HepG2 (cell line): Measurements from ENCODE around the gene ZXDC. TPM values are rescaled to one million over a fixed set of nuclear protein-coding genes. Genes with fewer than 3 reads are reported as not detected.

Experiments used
- ATF6 ChIP-seq: sonication (generic); formaldehyde crosslinking; conservative IDR thresholded peaks from 2 replicates; pipeline ENCODE4 v1.4.0; 2020; ENCODE audit warnings: missing genetic modification reagents
- BCL6 ChIP-seq: IDR thresholded peaks from 2 replicates; pipeline ENCODE4 v1.6.1; 2016; ENCODE audit warnings: missing genetic modification reagents, missing compliant biosample characterization
- CERS6 ChIP-seq: sonication (generic); formaldehyde crosslinking; IDR thresholded peaks from 2 replicates; pipeline ENCODE4 v1.5.0; 2020; ENCODE audit warnings: missing genetic modification reagents
- CREM ChIP-seq, 2 experiments: sonication (generic) in 1 of 2; formaldehyde crosslinking in 1 of 2; IDR thresholded peaks; 2 replicates each; pipeline versions ENCODE4 v1.4.0 to v1.6.1; 2016 to 2020; ENCODE audit warnings: antibody characterized with exemption in 1 of 2, mild to moderate bottlenecking in 1 of 2, missing genetic modification reagents in 1 of 2
- DMAP1 ChIP-seq: IDR thresholded peaks from 2 replicates; pipeline ENCODE4 v1.6.1; 2016
- DRAP1 ChIP-seq: IDR thresholded peaks from 2 replicates; pipeline ENCODE4 v1.6.1; 2016; ENCODE audit warnings: missing genetic modification reagents, missing compliant biosample characterization
- ELF1 ChIP-seq: sonication (generic); formaldehyde crosslinking; IDR thresholded peaks from 2 replicates; pipeline ENCODE4 v1.4.0; 2020; ENCODE audit warnings: missing genetic modification reagents
- ELF4 ChIP-seq: sonication (generic); formaldehyde crosslinking; IDR thresholded peaks from 2 replicates; pipeline ENCODE4 v1.5.0; 2020; ENCODE audit warnings: missing genetic modification reagents, mild to moderate bottlenecking, moderate library complexity, borderline replicate concordance
- HNRNPUL1 ChIP-seq: fragments of 200-400 bp; formaldehyde crosslinking; IDR thresholded peaks from 2 replicates; pipeline ENCODE4 v1.6.1; 2017; ENCODE audit warnings: low read depth, mild to moderate bottlenecking, low read length, moderate library complexity
- IRF9 ChIP-seq: sonication (generic); formaldehyde crosslinking; IDR thresholded peaks from 2 replicates; pipeline ENCODE4 v1.8.0; 2022; ENCODE audit warnings: missing genetic modification reagents, mild to moderate bottlenecking, borderline replicate concordance
- MIER2 ChIP-seq: IDR thresholded peaks from 2 replicates; pipeline ENCODE4 v1.6.1; 2016; ENCODE audit warnings: missing biosample characterization, missing genetic modification reagents
- MTERF4 ChIP-seq: sonication (generic); formaldehyde crosslinking; IDR thresholded peaks from 2 replicates; pipeline ENCODE4 v1.8.0; 2023; ENCODE audit warnings: mild to moderate bottlenecking, missing genetic modification reagents
- NFYC ChIP-seq: IDR thresholded peaks from 2 replicates; pipeline ENCODE4 v1.6.1; 2016; ENCODE audit warnings: missing genetic modification reagents, missing compliant biosample characterization
- NR2C2 ChIP-seq: sonication (generic); formaldehyde crosslinking; IDR thresholded peaks from 2 replicates; pipeline ENCODE4 v1.4.0; 2020; ENCODE audit warnings: missing genetic modification reagents, mild to moderate bottlenecking, moderate library complexity, borderline replicate concordance
- PAF1 ChIP-seq: IDR thresholded peaks from 2 replicates; pipeline ENCODE4 v1.6.1; 2016; ENCODE audit warnings: missing genetic modification reagents, missing compliant biosample characterization
- PHF5A ChIP-seq: IDR thresholded peaks from one replicate; pipeline ENCODE4 v1.6.1; 2018; ENCODE audit warnings: low read depth, missing genetic modification reagents; ENCODE audit not compliant: unreplicated experiment
- STAT6 ChIP-seq: sonication (generic); formaldehyde crosslinking; IDR thresholded peaks from 2 replicates; pipeline ENCODE4 v1.4.0; 2020; ENCODE audit warnings: missing genetic modification reagents, mild to moderate bottlenecking, borderline replicate concordance
- TAF1 ChIP-seq: sonication (generic); formaldehyde crosslinking; IDR thresholded peaks from 2 replicates; pipeline ENCODE4 v1.4.0; 2020; ENCODE audit warnings: missing genetic modification reagents
- ZNF24 ChIP-seq: fragments of 450-650 bp; IDR thresholded peaks from 2 replicates; pipeline ENCODE4 v1.6.1; 2017; ENCODE audit warnings: antibody characterized with exemption, mild to moderate bottlenecking
- ZNF678 ChIP-seq: sonication (generic); formaldehyde crosslinking; IDR thresholded peaks from 2 replicates; pipeline ENCODE4 v1.4.0; 2020; ENCODE audit warnings: mild to moderate bottlenecking, missing genetic modification reagents
- polyA plus RNA-seq, 8 experiments: library from polyadenylated mRNA; depleted of rRNA in 3 of 8; stranded (reverse) in 7 of 8; unstranded in 1 of 8; fragments of >200 nt; fragmentation: Illumina TruSeq in 4 of 8; extraction: Trizol in 4 of 8; gene quantifications; 2 replicates each; pipeline versions ENCODE4 v1.2.1 to v1.2.3, GENCODE V29; 2011 to 2016; ENCODE audit warnings: low read depth in 4 of 8, missing spikeins in 1 of 8, mixed read lengths in 1 of 8; ENCODE audit not compliant: insufficient read depth in 1 of 8
- total RNA-seq, 5 experiments: library from RNA; depleted of rRNA; stranded (reverse); fragments of >200 nt; fragmentation: Illumina TruSeq; extraction: Trizol; gene quantifications; 2 replicates each; pipeline ENCODE4 v1.2.3, GENCODE V29; 2016; ENCODE audit warnings: low read depth in 1 of 5

Gene ZXDC
- total and polyA plus RNA-seq, 2 of the 13 experiments (the other 11 are each of a cell fraction or from before 2014, with no cell fraction given), result 17.6 to 21.2 TPM

- TF ChIP-seq MIER2 (CRISPR knock-in tag) (peak; percentile 13; the same call in 1 of the 2 replicates), STAT6 (CRISPR knock-in tag) (no peak), PAF1 (CRISPR knock-in tag) (no peak), NR2C2 (peak; percentile 35; the same call in 1 of the 2 replicates), ZNF678 (CRISPR knock-in tag) (no peak), CREM (IDR thresholded peaks at IDR 0.05) (0 out of 2 replicates have a peak, but pooled peaks have one; percentile 49), CREM (CRISPR knock-in tag; IDR thresholded peaks at IDR 0.05) (no peak), DMAP1 (CRISPR knock-in tag) (0 out of 2 replicates have a peak, but pooled peaks have one; percentile 39), ZNF24 (no peak), CERS6 (no peak), ELF4 (CRISPR knock-in tag) (peak; percentile 59; the same call in 1 of the 2 replicates), NFYC (CRISPR knock-in tag) (peak; percentile 80), BCL6 (peak; percentile 60; the same call in 1 of the 2 replicates), PHF5A (CRISPR knock-in tag) (peak; percentile 57), IRF9 (CRISPR knock-in tag) (0 out of 2 replicates have a peak, but pooled peaks have one; percentile 68), ELF1 (CRISPR knock-in tag) (peak; percentile 41; the same call in 1 of the 2 replicates), HNRNPUL1 (no peak), MTERF4 (CRISPR knock-in tag) (no peak), ATF6 (CRISPR knock-in tag) (no peak), TAF1 (CRISPR knock-in tag) (peak; percentile 35; the same call in 1 of the 2 replicates), DRAP1 (CRISPR knock-in tag) (peak; percentile 84)
These were observed 3.2 kb downstream of the ZXDC start (continued) for GRCh38 chr3:126472277-126473006.
